Smooth muscle cell (in vitro differentiated cells): ENCODE data around the gene NUP62. TPM values are rescaled to one million over a fixed set of nuclear protein-coding genes. Genes with fewer than 3 reads are reported as not detected.

ENCODE experiments used
- DNase-seq: peaks from one replicate; lab custom pipeline; 2025; ENCODE audit not compliant: unreplicated experiment; lab: John Stamatoyannopoulos, UW
- H2AFZ ChIP-seq: fragments of 200-600 bp; sonication (generic); 2 replicates; pipeline ENCODE4 v1.6.0; 2016; ENCODE audit warnings: antibody characterized with exemption, low read depth, mild to moderate bottlenecking
- H3F3A ChIP-seq: fragments of 200-600 bp; sonication (generic); 2 replicates; pipeline ENCODE4 v1.6.0; 2017; ENCODE audit warnings: antibody characterized with exemption, low read depth
- H3K27ac ChIP-seq: fragments of 200-600 bp; sonication (generic); 2 replicates; pipeline ENCODE4 v1.5.1; 2016; ENCODE audit warnings: low read depth, mild to moderate bottlenecking
- H3K27me3 ChIP-seq: fragments of 200-600 bp; sonication (generic); 2 replicates; pipeline ENCODE4 v1.6.1; 2016; ENCODE audit warnings: low read depth, mild to moderate bottlenecking
- H3K36me3 ChIP-seq: fragments of 200-600 bp; sonication (generic); 2 replicates; pipeline ENCODE4 v1.5.1; 2016; ENCODE audit warnings: low read depth
- H3K4me1 ChIP-seq: fragments of 200-600 bp; sonication (generic); 2 replicates; pipeline ENCODE4 v1.5.1; 2016; ENCODE audit warnings: low read depth
- H3K4me2 ChIP-seq: fragments of 200-600 bp; sonication (generic); 2 replicates; pipeline ENCODE4 v1.6.0; 2016; ENCODE audit warnings: mild to moderate bottlenecking
- H3K4me3 ChIP-seq: fragments of 200-600 bp; sonication (generic); 2 replicates; pipeline ENCODE4 v1.5.1; 2016; ENCODE audit warnings: mild to moderate bottlenecking
- H3K79me2 ChIP-seq: fragments of 200-600 bp; sonication (generic); 2 replicates; pipeline ENCODE4 v1.6.0; 2016; ENCODE audit warnings: low read depth, mild to moderate bottlenecking
- H3K9ac ChIP-seq: fragments of 200-600 bp; sonication (generic); 2 replicates; pipeline ENCODE4 v1.6.0; 2016; ENCODE audit warnings: low read depth
- H3K9me3 ChIP-seq: fragments of 200-600 bp; sonication (generic); replicated peaks from 2 replicates; pipeline ENCODE4 v1.5.1; 2016; ENCODE audit warnings: low read depth
- H4K20me1 ChIP-seq: fragments of 200-600 bp; sonication (generic); 2 replicates; pipeline ENCODE4 v1.6.0; 2016; ENCODE audit warnings: low read depth
- CTCF ChIP-seq: fragments of 200-600 bp; sonication (generic); IDR thresholded peaks from 2 replicates; pipeline ENCODE4 v1.5.1; 2017; ENCODE audit warnings: borderline replicate concordance, mild to moderate bottlenecking, antibody characterized with exemption; ENCODE audit not compliant: insufficient read depth, poor library complexity, severe bottlenecking
- WGBS: methylation state at CpG from one replicate; pipeline ENCODE4 v1.1.7; 2016; ENCODE audit warnings: low lambda C conversion rate; 5-methylcytosine and 5-hydroxymethylcytosine counted together
- polyA plus RNA-seq: library from polyadenylated mRNA; unstranded; fragments of >200 nt; fragmentation: Nextera tagmentation; extraction: Ambion mirVana; gene quantifications from 2 replicates; pipeline ENCODE4 v1.2.1, GENCODE V29; 2016
- total RNA-seq: library from RNA; depleted of rRNA; stranded (reverse); fragments of >200 nt; gene quantifications from 2 replicates; pipeline ENCODE4 v1.2.3, GENCODE V29; 2014

Gene NUP62
- total and polyA plus RNA-seq, 2 experiments from 2014 or later = 24.2 to 29.5 TPM

- H2AFZ ChIP-seq = no peak overlapping the region
- no peaks in the 10 kb centered on the region for H3K9me3 ChIP-seq
- peak overlapping the region; percentile 96 for H3K27ac ChIP-seq
- H3K4me3 ChIP-seq = peak overlapping the region; percentile 72
- 2% methylated on average over 22 of the region's 28 CpGs for WGBS
- H3K79me2 ChIP-seq = peaks cover 25% of the 10 kb centered on the region
- H3K27me3 ChIP-seq = no peaks in the 10 kb centered on the region
- no peak for TF ChIP-seq CTCF
- H3K4me2 ChIP-seq = peak overlapping the region; percentile 96
- peak; percentile 49 for DNase-seq
- H3K9ac ChIP-seq = peak overlapping the region; percentile 95
- peaks cover 12% of the 10 kb centered on the region for H3K4me1 ChIP-seq
- no peaks in the 10 kb centered on the region for H3K36me3 ChIP-seq
- H4K20me1 ChIP-seq = peaks cover 5% of the 10 kb centered on the region
- peaks cover 3% of the 10 kb centered on the region for H3F3A ChIP-seq
Observed at GRCh38 chr19:49875857-49876421, 53.4 kb downstream of the NUP62 start.

- peak overlapping the region; percentile 96 for H3K27ac ChIP-seq
- peaks cover 17% of the 10 kb centered on the region for H3K4me1 ChIP-seq
- DNase-seq = no peak
- H3K9ac ChIP-seq = peak overlapping the region; percentile 95
- H4K20me1 ChIP-seq = peaks cover 5% of the 10 kb centered on the region
- peaks cover 3% of the 10 kb centered on the region for H3F3A ChIP-seq
- no peaks in the 10 kb centered on the region for H3K27me3 ChIP-seq
- peaks cover 25% of the 10 kb centered on the region for H3K79me2 ChIP-seq
- 91% methylated on average over 4 of the region's 4 CpGs for WGBS
- no peaks in the 10 kb centered on the region for H3K36me3 ChIP-seq
- no peaks in the 10 kb centered on the region for H3K9me3 ChIP-seq
- peak overlapping the region; percentile 96 for H3K4me2 ChIP-seq
- no peak for TF ChIP-seq CTCF
- peak overlapping the region; percentile 72 for H3K4me3 ChIP-seq
- no peak overlapping the region for H2AFZ ChIP-seq
Observed at GRCh38 chr19:49875177-49875576, 54.1 kb downstream of the NUP62 start.

- no peaks in the 10 kb centered on the region for H3K9me3 ChIP-seq
- H3K4me3 ChIP-seq = no peak overlapping the region
- H2AFZ ChIP-seq = no peak overlapping the region
- peaks cover 19% of the 10 kb centered on the region for H3K4me1 ChIP-seq
- H3K9ac ChIP-seq = no peak overlapping the region
- no peaks in the 10 kb centered on the region for H3K36me3 ChIP-seq
- no peak overlapping the region for H3K4me2 ChIP-seq
- 94% methylated on average over 11 of the region's 11 CpGs for WGBS
- peaks cover 3% of the 10 kb centered on the region for H3F3A ChIP-seq
- H4K20me1 ChIP-seq = peaks cover 5% of the 10 kb centered on the region
- H3K27ac ChIP-seq = no peak overlapping the region
- peaks cover 25% of the 10 kb centered on the region for H3K79me2 ChIP-seq
- no peak for TF ChIP-seq CTCF
- no peaks in the 10 kb centered on the region for H3K27me3 ChIP-seq
- DNase-seq = no peak
Observed at GRCh38 chr19:49874503-49875157, 54.7 kb downstream of the NUP62 start.
